HL-60 (cell line): Measurements from ENCODE around the gene PGP.

Experiments used
- CTCF ChIP-seq: IDR thresholded peaks from one replicate; pipeline ENCODE4 v1.5.1; 2011; ENCODE audit warnings: low read length, control low read depth, inconsistent platforms; ENCODE audit not compliant: insufficient read depth
- POLR2AphosphoS5 ChIP-seq: IDR thresholded peaks from 2 replicates; pipeline ENCODE4 v1.6.1; 2012; ENCODE audit warnings: low read depth
- TF ChIP-seq, protein P1 (sequence below): IDR thresholded peaks from 2 replicates; pipeline ENCODE4 v1.6.1; 2012; ENCODE audit warnings: low read depth; ENCODE audit not compliant: insufficient replicate concordance

- TF ChIP-seq CTCF (no peak), POLR2AphosphoS5 (no peak)
- TF ChIP-seq, protein P1, sequence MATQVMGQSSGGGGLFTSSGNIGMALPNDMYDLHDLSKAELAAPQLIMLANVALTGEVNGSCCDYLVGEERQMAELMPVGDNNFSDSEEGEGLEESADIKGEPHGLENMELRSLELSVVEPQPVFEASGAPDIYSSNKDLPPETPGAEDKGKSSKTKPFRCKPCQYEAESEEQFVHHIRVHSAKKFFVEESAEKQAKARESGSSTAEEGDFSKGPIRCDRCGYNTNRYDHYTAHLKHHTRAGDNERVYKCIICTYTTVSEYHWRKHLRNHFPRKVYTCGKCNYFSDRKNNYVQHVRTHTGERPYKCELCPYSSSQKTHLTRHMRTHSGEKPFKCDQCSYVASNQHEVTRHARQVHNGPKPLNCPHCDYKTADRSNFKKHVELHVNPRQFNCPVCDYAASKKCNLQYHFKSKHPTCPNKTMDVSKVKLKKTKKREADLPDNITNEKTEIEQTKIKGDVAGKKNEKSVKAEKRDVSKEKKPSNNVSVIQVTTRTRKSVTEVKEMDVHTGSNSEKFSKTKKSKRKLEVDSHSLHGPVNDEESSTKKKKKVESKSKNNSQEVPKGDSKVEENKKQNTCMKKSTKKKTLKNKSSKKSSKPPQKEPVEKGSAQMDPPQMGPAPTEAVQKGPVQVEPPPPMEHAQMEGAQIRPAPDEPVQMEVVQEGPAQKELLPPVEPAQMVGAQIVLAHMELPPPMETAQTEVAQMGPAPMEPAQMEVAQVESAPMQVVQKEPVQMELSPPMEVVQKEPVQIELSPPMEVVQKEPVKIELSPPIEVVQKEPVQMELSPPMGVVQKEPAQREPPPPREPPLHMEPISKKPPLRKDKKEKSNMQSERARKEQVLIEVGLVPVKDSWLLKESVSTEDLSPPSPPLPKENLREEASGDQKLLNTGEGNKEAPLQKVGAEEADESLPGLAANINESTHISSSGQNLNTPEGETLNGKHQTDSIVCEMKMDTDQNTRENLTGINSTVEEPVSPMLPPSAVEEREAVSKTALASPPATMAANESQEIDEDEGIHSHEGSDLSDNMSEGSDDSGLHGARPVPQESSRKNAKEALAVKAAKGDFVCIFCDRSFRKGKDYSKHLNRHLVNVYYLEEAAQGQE, result no peak
Measured at GRCh38 chr16:2237102-2237482, 22.5 kb upstream of the PGP start.
